Panc1 (cell line): ENCODE data around the gene MROH2A. TPM values are rescaled to one million over a fixed set of nuclear protein-coding genes. Genes with fewer than 3 reads are reported as not detected.
A peak's percentile ranks its signal among the peaks of the same experiment; 100 is the strongest.

Source experiments
- ATAC-seq: fragments of 200-7000 bp; cut with Tn5 transposase; 2 replicates; pipeline ENCODE4 v1.9.1; 2020; ENCODE audit warnings: mild to moderate bottlenecking, moderate library complexity
- BruUV-seq: library from RNA; stranded (reverse); fragments of 400-500 nt; replicated peaks from 2 replicates; lab custom pipeline; 2021; lab: Mats Ljungman, UMichigan
- CTCF ChIA-PET: fragments of 300-600 bp; sonication (Branson Sonifier 250); formaldehyde crosslinking; loops from one replicate; lab custom pipeline; 2022; ENCODE audit warnings: antibody characterized with exemption; lab: Charles Lee
- POLR2A ChIA-PET: fragments of 300-600 bp; sonication (Branson Sonifier 250); formaldehyde crosslinking; loops from one replicate; lab custom pipeline; 2022; ENCODE audit warnings: antibody characterized with exemption; lab: Charles Lee
- DNase-seq: peaks from one replicate; pipeline ENCODE4 v3.0.0-alpha.2; 2010; ENCODE audit warnings: low read depth, low spot score
- H3K27ac ChIP-seq: 2 replicates; pipeline ENCODE4 v1.5.1; 2011; ENCODE audit warnings: mild to moderate bottlenecking, low read length, inconsistent platforms
- H3K27me3 ChIP-seq: fragments of 200-500 bp; sonication (Bioruptor generic); 2 replicates; pipeline ENCODE4 v1.6.0; 2014; ENCODE audit warnings: low read length, inconsistent platforms; ENCODE audit not compliant: control insufficient read depth, insufficient read depth
- H3K36me3 ChIP-seq: fragments of 200-500 bp; sonication (Bioruptor generic); 2 replicates; pipeline ENCODE4 v1.5.1; 2014; ENCODE audit warnings: inconsistent platforms, mild to moderate bottlenecking, low read length, moderate library complexity; ENCODE audit not compliant: control insufficient read depth, insufficient read depth
- H3K4me1 ChIP-seq: 2 replicates; pipeline ENCODE4 v1.5.1; 2011; ENCODE audit warnings: inconsistent platforms, mild to moderate bottlenecking, low read length, moderate library complexity; ENCODE audit not compliant: control insufficient read depth, insufficient read depth
- H3K4me3 ChIP-seq, 2 experiments: 2 replicates each; pipeline ENCODE4 v1.5.1; 2011 to 2012; ENCODE audit warnings: low read depth in 2 of 2, low read length in 2 of 2, mild to moderate bottlenecking in 2 of 2, inconsistent platforms in 1 of 2, moderate library complexity in 1 of 2
- H3K9me3 ChIP-seq: fragments of 200-500 bp; sonication (Bioruptor generic); 2 replicates; pipeline ENCODE4 v1.5.1; 2014; ENCODE audit warnings: low read depth, mild to moderate bottlenecking, inconsistent platforms, low read length, moderate library complexity; ENCODE audit not compliant: control insufficient read depth, insufficient read depth
- CTCF ChIP-seq: fragments of 450-650 bp; IDR thresholded peaks from 2 replicates; pipeline ENCODE4 v1.5.1; 2017; ENCODE audit warnings: mild to moderate bottlenecking
- POLR2AphosphoS5 ChIP-seq: IDR thresholded peaks from 2 replicates; pipeline ENCODE4 v1.6.1; 2012; ENCODE audit warnings: mild to moderate bottlenecking, low read depth, low read length, moderate library complexity
- REST ChIP-seq, 2 experiments: IDR thresholded peaks; 2 replicates each; pipeline ENCODE4 v1.6.1; 2011 to 2012; ENCODE audit warnings: low read depth in 2 of 2, control low read depth in 1 of 2, low read length in 1 of 2, mild to moderate bottlenecking in 1 of 2, moderate library complexity in 1 of 2; ENCODE audit not compliant: insufficient read depth in 1 of 2
- SIN3A ChIP-seq: IDR thresholded peaks from 2 replicates; pipeline ENCODE4 v1.6.1; 2012; ENCODE audit warnings: low read depth, mild to moderate bottlenecking, low read length, moderate library complexity, borderline replicate concordance; ENCODE audit not compliant: insufficient read depth
- TCF7L2 ChIP-seq: IDR thresholded peaks from 2 replicates; pipeline ENCODE4 v1.6.1; 2011; ENCODE audit warnings: mild to moderate bottlenecking, low read depth, low read length, inconsistent platforms
- in situ Hi-C: cut with HindIII; loops from 2 replicates; pipeline ENCODE4 v1.10.0; 2016; ENCODE audit warnings: low sequenced_read_pairs, low pct_unique_long_range_greater_than_20kb
- intact Hi-C: fragments of 100-400 bp; cut with micrococcal nuclease; formaldehyde crosslinking; loops from one replicate; pipeline ENCODE4 v1.10.0; 2022; ENCODE audit not compliant: unreplicated experiment
- total RNA-seq: library from RNA; stranded (reverse); gene quantifications from one replicate; pipeline ENCODE4 v1.2.1, GENCODE V29; 2021; ENCODE audit not compliant: unreplicated experiment

MROH2A gene
- total RNA-seq, 1 experiment from 2014 or later, result not detected

GRCh38 chr2:233793465-233794127, 15.5 kb downstream of the MROH2A start:
- intact Hi-C loops, result no loop called here
- CTCF ChIA-PET, result no interaction called here
- POLR2A ChIA-PET, result no interaction called here

GRCh38 chr2:233794128-233794658, 16.1 kb downstream of the MROH2A start:
- POLR2A ChIA-PET, result no interaction called here
- in situ Hi-C loops (no loop called here), intact Hi-C loops (no loop called here)
- CTCF ChIA-PET, result no interaction called here
- H3K9me3 ChIP-seq, result no peaks in the 10 kb centered on the region
- H3K4me3 ChIP-seq, result no peak overlapping the region
- ATAC-seq (no peak), DNase-seq (no peak)
- H3K36me3 ChIP-seq, result no peaks in the 10 kb centered on the region
- no peak for TF ChIP-seq TCF7L2
- TF ChIP-seq POLR2AphosphoS5, result no peak
- TF ChIP-seq CTCF, result no peak
- TF ChIP-seq SIN3A, result no peak
- TF ChIP-seq REST (IDR thresholded peaks at IDR 0.05; ENCODE audit: insufficient read depth in 1 of 2, low read depth in 2 of 2, low read length in 1 of 2), result no peak
- no TSS peak for BruUV-seq
- H3K27ac ChIP-seq, result no peak overlapping the region
- H3K27me3 ChIP-seq, result no peaks in the 10 kb centered on the region
- H3K4me1 ChIP-seq, result no peaks in the 10 kb centered on the region

More at GRCh38 chr2:233793465-233794127, 15.5 kb downstream of the MROH2A start:
- Histone ChIP-seq H3K9me3 (no peaks in the 10 kb centered on the region), H3K27me3 (no peaks in the 10 kb centered on the region), H3K36me3 (no peaks in the 10 kb centered on the region), H3K27ac (no peak overlapping the region), H3K4me3 (no peak overlapping the region), H3K4me1 (no peaks in the 10 kb centered on the region)
- TF ChIP-seq SIN3A (no peak), REST (IDR thresholded peaks at IDR 0.05; ENCODE audit: insufficient read depth in 1 of 2, low read depth in 2 of 2, low read length in 1 of 2) (no peak), POLR2AphosphoS5 (no peak), TCF7L2 (no peak), CTCF (no peak)
- DNase-seq (no peak), ATAC-seq (0 out of 2 replicates have a peak, but pooled peaks have one; percentile 26)
- no TSS peak for BruUV-seq
- in situ Hi-C loops, result no loop called here
